Measurements from ENCODE around the gene RILPL1. TPM values are rescaled to one million over a fixed set of nuclear protein-coding genes. Genes with fewer than 3 reads are reported as not detected.
"Not testable (repeated sequence)": the region's sequence is repeated elsewhere in the genome, so short reads cannot be mapped to it uniquely, and the experiment has no call there.

Gene RILPL1
- total RNA-seq, 3 donors from 2014 or later = 14.4 to 15.1 (median 14.7) TPM

DNA sequence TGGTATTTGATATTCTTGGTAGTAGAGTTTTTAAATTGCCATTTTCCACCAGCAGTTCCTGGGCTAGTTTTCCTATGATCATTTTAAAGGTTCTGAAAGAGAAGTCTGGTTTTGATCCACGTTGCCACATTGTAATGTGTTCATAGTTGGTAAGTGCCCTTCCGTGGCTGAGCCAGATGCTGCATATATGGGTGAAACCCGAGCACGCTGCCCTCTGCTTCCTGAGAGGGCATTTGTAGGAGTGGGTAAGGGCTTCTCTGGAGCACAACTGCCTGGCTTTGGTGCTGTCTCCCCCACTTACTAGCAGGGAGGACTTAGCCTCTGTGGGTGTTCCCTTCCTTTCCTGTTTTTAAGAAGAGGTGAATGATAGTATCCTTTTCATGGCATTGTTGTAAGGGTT lies 68.4 kb downstream of the RILPL1 start:
- H3K27ac ChIP-seq = no peak overlapping the region
- H3K36me3 ChIP-seq = no peaks in the 10 kb centered on the region
- no peak for DNase-seq (ENCODE audit: low spot score in 2 of 2)
- H3K27me3 ChIP-seq = no peaks in the 10 kb centered on the region
- no peaks in the 10 kb centered on the region for H3K9me3 ChIP-seq
- H3K4me3 ChIP-seq = no peak overlapping the region
- H3K4me1 ChIP-seq = peaks cover 0 to 2% of the 10 kb centered on the region in 2 donors
- TF ChIP-seq POLR2AphosphoS5 (IDR thresholded peaks at IDR 0.05) (no peak), POLR2A (IDR thresholded peaks at IDR 0.05) (no peak)
- TF ChIP-seq, protein P1, sequence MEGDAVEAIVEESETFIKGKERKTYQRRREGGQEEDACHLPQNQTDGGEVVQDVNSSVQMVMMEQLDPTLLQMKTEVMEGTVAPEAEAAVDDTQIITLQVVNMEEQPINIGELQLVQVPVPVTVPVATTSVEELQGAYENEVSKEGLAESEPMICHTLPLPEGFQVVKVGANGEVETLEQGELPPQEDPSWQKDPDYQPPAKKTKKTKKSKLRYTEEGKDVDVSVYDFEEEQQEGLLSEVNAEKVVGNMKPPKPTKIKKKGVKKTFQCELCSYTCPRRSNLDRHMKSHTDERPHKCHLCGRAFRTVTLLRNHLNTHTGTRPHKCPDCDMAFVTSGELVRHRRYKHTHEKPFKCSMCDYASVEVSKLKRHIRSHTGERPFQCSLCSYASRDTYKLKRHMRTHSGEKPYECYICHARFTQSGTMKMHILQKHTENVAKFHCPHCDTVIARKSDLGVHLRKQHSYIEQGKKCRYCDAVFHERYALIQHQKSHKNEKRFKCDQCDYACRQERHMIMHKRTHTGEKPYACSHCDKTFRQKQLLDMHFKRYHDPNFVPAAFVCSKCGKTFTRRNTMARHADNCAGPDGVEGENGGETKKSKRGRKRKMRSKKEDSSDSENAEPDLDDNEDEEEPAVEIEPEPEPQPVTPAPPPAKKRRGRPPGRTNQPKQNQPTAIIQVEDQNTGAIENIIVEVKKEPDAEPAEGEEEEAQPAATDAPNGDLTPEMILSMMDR (IDR thresholded peaks at IDR 0.05) = no peak
- intact Hi-C loops (cut with DNase I; ENCODE audit: low total_unique reads) = no loop called here

DNA sequence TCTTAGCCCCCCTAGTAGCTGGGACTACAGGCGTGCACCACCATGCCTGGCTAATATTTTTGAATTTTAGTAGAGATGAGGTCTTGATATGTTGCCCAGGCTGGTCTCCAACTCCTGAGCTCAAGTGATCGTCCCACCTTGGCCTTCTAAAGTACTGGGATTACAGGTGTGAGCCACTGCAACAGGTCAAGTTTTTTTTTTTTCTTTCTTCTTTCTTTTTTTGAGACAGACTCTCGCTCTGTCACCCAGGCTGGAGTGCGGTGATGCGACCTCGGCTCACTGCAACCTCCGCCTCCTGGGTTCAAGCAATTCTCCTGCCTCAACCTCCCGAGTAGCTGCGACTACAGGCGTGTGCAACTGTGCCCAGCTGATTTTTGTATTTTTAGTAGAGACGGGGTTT lies 70.3 kb downstream of the RILPL1 start:
- H3K9me3 ChIP-seq; intact Hi-C loops (cut with DNase I; ENCODE audit: low total_unique reads); DNase-seq (ENCODE audit: low spot score in 2 of 2); H3K27me3 ChIP-seq; H3K4me1 ChIP-seq; H3K4me3 ChIP-seq; H3K27ac ChIP-seq; H3K36me3 ChIP-seq: not testable (repeated sequence)

DNA sequence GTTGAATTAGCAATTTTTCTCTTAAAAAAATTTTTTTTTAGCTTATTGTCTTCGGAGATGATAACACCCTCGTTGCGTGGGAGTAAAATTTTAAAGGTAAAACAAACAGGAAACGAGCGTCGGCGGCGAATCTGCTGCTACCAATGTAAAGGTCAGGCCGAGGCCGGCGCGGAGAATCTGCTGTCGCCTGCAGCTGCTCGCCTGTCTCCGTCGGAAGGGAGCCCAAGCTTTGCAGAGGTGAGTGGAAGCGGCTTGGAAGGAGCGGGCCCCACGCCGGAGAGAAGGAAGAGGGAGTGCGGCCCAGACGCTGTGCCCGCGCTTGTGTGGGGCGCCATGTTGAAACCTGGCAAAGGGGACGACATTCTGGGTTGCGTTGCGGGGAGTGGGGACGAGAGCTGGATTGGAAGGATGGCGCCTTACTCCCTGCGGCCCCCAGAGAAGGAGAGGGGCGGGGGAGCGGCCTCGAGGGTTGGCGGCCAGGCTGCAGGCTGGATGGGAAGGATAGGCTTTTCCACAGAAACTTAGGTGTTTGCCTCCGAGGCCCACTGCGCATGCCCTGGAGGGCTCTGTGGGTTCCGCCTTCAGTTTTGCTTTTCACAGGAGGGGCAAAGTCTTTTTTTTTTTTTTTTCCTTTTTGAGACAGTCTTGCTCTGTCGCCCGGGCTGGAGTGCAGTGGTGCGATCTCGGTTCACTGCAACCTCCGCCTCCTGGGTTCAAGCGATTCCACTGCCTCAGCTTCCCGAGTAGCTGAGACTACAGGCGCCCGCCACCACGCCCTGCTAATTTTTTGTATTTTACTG lies 75.3 kb downstream of the RILPL1 start, which contains the start of gene SNRNP35:
Gene SNRNP35 (plus strand): TSS at position 160 of the 800 bp plus-strand sequence. CDS start 7,402 bp downstream, outside the sequence.
- H3K9me3 ChIP-seq = no peaks in the 10 kb centered on the region
- no peaks in the 10 kb centered on the region for H3K27me3 ChIP-seq
- no peaks in the 10 kb centered on the region for H3K36me3 ChIP-seq
- peaks cover 0 to 7% of the 10 kb centered on the region in 2 donors for H3K4me1 ChIP-seq
- TF ChIP-seq POLR2AphosphoS5 (IDR thresholded peaks at IDR 0.05) (peak; percentile 79 to 86 (median 80)), POLR2A (IDR thresholded peaks at IDR 0.05) (no peak)
- TF ChIP-seq, protein P1 (IDR thresholded peaks at IDR 0.05) = no peak
- H3K27ac ChIP-seq = peak within 1 kb of the TSS; percentile 98 to 99
- DNase-seq (ENCODE audit: low spot score in 2 of 2) = peak; percentile 55 to 67
- peak within 1 kb of the TSS; percentile 82 to 87 (median 85) for H3K4me3 ChIP-seq
- intact Hi-C loops (cut with DNase I; ENCODE audit: low total_unique reads) = no loop called here

DNA sequence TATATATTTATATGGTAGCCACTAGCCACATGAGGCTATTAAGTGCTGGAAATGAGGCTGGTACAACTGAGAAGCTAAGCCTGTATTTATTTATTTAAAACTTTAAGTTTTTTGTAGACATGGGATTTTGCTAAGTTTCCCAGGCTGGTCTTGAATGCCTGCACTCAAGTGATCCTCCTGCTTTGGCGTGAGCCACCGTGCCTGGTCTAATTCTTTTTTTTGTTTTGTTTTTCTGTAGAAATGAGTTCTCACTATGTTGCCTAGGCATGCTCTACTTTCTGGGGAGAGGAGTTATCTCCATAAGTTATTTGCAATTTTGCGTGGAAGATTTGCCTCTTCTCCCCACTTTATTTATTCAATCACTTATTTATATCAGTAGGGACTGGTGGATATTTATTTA lies 80.4 kb downstream of the RILPL1 start:
- Histone ChIP-seq H3K4me3 (no peak overlapping the region), H3K36me3 (no peaks in the 10 kb centered on the region), H3K27ac (no peak overlapping the region), H3K4me1 (no peaks in the 10 kb centered on the region), H3K27me3 (no peaks in the 10 kb centered on the region), H3K9me3 (no peaks in the 10 kb centered on the region)
- TF ChIP-seq POLR2A (IDR thresholded peaks at IDR 0.05) (no peak), POLR2AphosphoS5 (IDR thresholded peaks at IDR 0.05) (no peak)
- TF ChIP-seq, protein P1 (IDR thresholded peaks at IDR 0.05) = no peak
- intact Hi-C loops (cut with DNase I; ENCODE audit: low total_unique reads) = no loop called here
- no peak for DNase-seq (ENCODE audit: low spot score in 2 of 2)

DNA sequence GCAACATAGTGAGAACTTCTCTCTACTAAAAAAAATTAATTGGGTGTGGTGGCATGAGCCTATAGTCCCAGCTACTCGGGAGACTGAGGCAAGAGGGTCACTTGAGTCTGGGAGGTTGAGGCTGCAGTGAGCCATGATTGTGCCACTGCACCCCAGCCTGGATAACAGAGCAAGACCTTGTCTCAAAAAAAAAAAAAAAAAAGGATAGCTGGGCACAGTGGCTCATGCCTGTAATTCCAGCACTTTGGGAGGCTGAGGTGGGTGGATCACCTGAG lies 81.3 kb downstream of the RILPL1 start:
- H3K36me3 ChIP-seq; H3K4me3 ChIP-seq; intact Hi-C loops (cut with DNase I; ENCODE audit: low total_unique reads); H3K4me1 ChIP-seq; H3K27me3 ChIP-seq; H3K27ac ChIP-seq; DNase-seq (ENCODE audit: low spot score in 2 of 2); H3K9me3 ChIP-seq: not testable (repeated sequence)

DNA sequence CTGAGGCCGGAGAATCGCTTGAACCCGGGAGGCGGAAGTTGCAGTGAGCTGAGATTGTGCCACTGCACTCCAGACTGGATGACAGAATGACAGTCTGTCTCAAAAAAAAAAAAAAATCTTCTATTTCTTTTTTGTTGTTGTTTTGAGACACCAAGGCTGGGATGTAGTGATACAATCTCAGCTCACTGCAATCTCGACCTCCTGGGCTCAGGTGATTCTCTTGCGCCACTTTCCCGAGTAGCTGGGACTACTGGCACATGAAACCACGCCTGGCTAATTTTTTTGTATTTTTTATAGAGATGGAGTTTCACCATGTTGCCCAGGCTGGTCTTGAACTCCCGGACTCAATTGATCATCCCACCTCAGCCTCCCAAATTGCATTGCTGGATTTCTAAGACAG lies 82.9 kb downstream of the RILPL1 start:
- H3K9me3 ChIP-seq = no peaks in the 10 kb centered on the region
- intact Hi-C loops (cut with DNase I; ENCODE audit: low total_unique reads) = no loop called here
- H3K36me3 ChIP-seq = no peaks in the 10 kb centered on the region
- H3K27me3 ChIP-seq = no peaks in the 10 kb centered on the region
- no peak overlapping the region for H3K4me3 ChIP-seq
- H3K4me1 ChIP-seq = peaks cover 0 to 3% of the 10 kb centered on the region in 2 donors
- TF ChIP-seq, protein P1 (IDR thresholded peaks at IDR 0.05) = no peak
- TF ChIP-seq POLR2AphosphoS5 (IDR thresholded peaks at IDR 0.05) = no peak
- no peak overlapping the region for H3K27ac ChIP-seq
- DNase-seq (ENCODE audit: low spot score in 2 of 2) = no peak
